Stimulated activated CD4-positive, alpha-beta T cell treated with anti-CD3 and anti-CD28 coated beads, Interleukin-15, amount 100 ng/mL, for 24 hours (primary cell): ENCODE measurements around the gene KRTAP5-3.
"Not testable (repeated sequence)": the region's sequence is repeated elsewhere in the genome, so short reads cannot be mapped to it uniquely, and the experiment has no call there.

Experiments used
- DNase-seq: peaks from one replicate; pipeline ENCODE4 v3.0.0-alpha.2; 2020

KRTAP5-3 gene

GRCh38 chr11:1575756-1576155, 32.5 kb downstream of the KRTAP5-3 start:
- DNase-seq = not testable (repeated sequence)

DNA sequence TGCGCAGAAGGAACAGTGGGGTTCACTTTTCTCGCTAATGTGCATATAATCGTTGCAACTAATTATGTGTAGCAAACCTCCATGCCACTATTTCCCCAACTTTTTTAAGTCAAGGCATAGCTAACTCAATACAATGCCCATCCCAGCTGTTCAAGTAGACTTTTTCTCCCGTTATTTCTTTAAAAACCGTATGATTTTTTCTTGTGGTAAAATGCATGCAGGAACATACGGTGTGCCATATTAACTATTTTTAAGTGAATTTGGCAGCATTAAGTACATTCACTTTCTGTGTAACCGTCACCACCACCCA, 33.4 kb downstream of the KRTAP5-3 start:
- no peak for DNase-seq

- DNase-seq = peak; percentile 62
These were observed 33.9 kb downstream of the KRTAP5-3 start for GRCh38 chr11:1574238-1574932.

- no peak for DNase-seq
These were observed 34.4 kb downstream of the KRTAP5-3 start for GRCh38 chr11:1573903-1574237.

DNA sequence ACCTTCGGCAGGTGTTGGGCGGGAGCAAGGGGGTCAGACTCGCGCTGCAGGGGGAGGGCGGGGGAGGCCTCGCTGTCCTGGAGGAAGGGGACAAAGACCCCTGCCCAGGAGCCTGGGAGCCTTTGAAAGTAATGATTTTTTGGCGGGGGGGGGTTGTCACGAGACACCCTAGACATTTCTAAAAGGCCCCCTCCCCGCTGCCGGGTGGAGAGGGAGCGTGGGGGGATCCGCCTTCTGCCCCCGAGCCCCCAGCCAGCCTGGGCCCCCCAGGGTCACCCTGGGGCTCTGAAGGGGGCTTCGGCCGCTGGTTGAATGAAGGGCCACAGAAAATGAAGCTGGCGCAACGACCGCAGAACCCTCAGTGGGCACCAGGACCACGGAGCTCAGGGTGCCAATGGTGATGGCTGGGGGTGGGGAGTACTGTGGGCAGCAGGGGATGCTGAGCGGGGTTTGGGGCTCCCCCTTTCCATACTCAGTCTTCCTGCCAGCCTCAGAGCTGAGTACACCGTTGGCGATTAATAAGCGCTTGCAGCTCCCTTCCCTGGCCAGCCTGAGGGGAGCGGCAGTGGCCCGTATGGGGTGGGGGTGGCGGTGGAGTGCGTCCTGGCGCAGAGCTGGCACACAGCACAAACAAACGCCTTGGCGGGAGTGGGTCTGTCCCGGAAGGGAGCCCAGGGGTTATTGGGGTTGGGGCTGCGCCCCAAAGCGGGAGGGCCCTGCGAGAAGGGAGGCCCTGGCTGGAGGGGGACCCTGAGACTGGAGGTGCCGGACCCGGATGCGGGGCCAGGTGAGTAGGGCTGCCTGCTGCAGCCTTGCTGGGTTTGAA, 35.0 kb downstream of the KRTAP5-3 start:
- peak; percentile 46 for DNase-seq

- DNase-seq = peak; percentile 92
These were observed 35.8 kb downstream of the KRTAP5-3 start, which contains the start of gene DUSP8 for GRCh38 chr11:1572197-1573076. DUSP8 (minus strand) TSS chr11:1572271; CDS start chr11:1565826, 6,445 bp downstream.

GRCh38 chr11:1571760-1572196, 36.5 kb downstream of the KRTAP5-3 start:
- no peak for DNase-seq

DNA sequence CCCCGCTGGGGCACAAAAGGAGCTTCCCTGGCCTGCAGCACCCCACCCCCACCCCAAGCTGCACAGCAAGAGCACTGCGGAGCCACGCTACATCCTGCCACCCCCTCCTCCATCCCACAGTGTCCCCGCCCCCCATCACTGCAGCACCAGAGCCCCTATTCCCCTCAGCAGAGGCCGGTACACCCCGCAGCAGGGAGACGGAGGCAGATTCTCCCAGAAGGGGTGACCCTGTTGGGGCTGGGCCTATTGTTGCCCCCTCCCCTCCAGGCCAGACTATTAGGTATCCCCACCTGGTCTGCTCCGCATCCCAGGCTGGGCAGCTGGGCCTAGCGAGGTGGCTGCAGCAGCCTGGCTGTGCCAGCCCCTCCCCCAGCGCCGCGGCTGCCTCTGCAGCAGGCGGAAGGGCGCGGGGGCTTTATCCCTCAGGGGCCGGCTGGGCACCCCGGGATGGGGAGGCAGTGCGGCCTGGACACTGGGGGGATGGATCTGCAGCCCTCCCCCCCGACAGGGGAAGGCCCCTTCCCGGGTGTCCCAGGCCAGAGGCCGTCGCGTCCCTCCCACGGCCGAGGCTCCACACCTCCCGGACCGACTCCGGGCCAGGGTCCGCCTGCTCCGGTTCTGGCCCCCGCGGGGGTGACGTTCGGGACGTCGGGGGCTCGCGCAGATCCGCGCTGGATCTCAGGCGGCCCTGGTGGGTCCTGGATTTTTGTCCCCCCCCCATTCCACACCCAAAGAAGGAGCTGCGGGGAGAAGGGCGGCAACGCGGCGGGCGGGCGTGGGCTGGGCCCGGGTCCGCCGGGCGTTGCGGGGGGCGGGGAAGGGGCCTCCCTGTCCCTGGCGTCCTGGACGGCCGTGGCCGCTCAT, 37.1 kb downstream of the KRTAP5-3 start:
- DNase-seq = no peak

DNA sequence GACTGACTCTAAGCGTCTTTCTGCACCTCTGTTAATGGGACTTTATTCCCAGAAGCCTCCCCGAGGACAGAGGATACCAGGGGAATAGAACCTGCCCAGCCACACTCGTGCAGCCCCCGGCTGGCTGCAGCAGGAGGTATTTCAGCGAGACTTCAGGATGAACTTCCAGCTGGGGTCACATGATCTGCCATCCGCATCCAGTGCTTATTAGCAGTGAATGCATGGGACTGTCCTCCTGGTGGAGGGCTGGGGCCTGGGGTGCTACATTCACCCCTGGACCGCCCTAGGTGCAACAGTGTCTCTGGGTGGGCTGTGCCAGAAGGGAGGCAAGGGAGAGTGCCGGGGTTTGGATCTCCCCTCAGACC, 37.8 kb downstream of the KRTAP5-3 start:
- DNase-seq = no peak

DNA sequence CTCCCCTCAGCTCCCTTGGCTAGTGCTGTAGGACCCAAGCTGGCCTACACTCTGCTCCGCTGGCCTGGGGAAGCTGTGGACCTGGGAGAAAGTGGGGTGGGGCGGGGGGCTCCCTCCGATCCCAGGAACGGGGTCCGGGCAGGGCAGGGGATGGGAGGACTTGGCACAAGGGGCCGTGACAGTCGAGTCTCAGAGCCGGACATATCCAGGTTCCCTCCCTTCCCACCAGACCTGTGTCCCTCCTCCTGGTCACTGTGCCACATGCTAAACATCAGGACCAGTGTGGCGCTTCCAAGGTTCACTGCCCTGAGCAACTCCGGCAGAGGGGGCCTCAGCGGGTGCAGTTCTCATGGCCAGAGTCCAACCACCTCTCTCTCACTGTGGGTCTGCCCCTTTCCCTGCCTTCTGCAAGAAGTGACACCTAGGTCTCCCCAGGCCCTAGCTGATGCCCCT, 38.2 kb downstream of the KRTAP5-3 start:
- DNase-seq = no peak

DNA sequence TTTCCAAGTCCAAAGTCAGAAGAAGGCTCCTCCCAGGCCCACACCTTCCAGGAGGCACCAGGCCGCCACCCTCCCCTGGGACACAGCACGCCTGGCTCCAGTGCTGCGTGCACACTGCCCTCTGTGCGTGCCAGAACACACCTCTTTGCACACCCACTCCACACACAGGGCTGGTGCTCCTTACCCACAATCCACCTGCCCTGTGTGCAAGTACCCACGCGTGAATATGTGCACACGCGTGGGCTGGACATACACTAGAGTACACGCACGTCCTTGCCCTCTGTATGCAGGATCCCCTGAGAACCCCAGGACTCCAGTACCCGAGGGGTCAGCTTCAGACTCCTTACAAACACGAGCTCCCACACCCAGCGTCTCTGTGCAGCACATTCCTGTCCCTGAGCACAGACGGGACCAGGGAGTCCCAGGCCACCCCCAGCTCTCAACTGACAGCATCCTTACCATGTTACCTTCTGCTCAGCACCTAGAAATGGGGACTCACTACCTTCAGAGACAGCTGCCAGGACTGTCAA, 38.9 kb downstream of the KRTAP5-3 start:
- DNase-seq = no peak

DNA sequence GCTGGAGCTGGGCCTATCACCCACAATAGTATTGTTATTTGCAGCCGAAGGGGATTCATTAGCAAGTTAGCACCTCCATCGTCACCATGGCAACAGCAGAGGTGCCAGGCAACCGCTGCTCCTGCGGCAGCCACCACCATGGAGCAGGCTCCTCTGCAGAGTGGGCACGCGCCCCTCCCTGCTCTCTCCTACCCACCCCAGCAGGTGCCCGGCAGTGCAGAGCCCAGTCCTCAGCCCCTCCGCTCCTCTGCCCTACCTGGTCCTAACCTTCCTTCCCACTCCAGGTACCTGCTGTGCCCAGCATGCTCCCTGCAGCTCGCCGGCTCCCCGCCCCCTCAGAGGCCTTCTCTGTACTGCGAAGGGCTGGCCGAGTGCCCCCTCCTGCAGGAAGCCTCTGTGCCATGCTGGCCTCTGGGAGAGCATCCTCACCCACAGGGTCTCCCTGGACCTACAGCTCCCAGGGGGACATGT, 39.8 kb downstream of the KRTAP5-3 start:
- DNase-seq = no peak

DNA sequence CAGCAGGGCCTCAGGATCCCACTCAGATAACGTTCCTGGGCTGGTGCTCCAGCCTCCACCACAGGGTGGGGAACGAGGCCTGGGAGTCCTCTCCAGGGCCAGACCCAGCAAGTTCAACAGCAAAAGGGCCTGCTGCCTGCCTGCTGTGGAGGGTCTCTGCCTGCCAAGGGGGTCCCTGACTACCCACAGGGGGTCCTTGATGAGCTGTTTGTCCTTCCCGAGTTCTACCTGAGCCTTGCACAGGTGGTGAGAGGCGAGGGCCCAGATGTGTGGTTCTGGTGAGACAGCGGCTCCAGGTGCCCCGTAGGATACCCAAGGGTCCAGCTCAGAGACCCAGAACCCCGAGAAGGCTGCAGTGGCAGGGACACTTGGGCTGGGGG, 40.6 kb downstream of the KRTAP5-3 start:
- no peak for DNase-seq

- DNase-seq = no peak
These were observed 41.1 kb downstream of the KRTAP5-3 start for GRCh38 chr11:1567052-1567720.

GRCh38 chr11:1566381-1567051, 41.7 kb downstream of the KRTAP5-3 start:
- no peak for DNase-seq

- DNase-seq = no peak
These were observed 42.4 kb downstream of the KRTAP5-3 start for GRCh38 chr11:1565904-1566247.

DNA sequence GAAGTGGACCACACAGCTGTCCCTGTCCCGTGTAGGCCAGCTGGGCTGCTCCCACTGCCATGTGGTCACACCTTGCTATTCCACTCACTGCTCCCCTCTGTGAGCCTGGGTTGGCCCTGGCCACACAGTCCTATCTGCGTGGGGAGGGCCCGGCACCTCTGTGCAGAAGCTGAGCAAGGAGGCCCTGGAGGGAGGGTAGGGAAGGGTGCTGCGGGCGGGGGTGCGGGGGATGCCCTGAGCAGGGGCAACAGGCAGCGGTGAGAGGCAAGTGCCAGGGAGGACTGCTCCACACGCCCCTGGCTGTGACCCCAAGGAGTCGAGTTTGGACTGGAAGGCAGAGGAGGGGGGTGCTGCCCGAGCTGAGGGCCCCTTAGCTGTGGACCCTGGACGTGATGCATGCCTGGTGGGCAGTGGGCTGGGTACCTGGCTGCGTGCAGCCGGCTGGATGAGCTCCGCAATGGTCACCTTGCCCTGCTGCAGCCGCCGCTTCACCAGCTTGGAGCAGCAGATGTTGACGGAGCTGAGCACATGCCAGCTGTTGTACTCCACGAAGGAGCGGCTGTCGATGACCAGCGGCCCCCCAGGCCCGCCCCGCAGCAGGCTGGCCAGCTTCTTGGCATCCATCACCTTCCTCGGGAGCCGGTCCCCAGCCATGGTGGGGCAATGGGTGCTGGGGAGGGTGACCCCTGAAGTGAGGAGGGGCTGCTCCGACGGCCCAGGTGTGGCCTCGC, 42.9 kb downstream of the KRTAP5-3 start:
- no peak for DNase-seq

DNA sequence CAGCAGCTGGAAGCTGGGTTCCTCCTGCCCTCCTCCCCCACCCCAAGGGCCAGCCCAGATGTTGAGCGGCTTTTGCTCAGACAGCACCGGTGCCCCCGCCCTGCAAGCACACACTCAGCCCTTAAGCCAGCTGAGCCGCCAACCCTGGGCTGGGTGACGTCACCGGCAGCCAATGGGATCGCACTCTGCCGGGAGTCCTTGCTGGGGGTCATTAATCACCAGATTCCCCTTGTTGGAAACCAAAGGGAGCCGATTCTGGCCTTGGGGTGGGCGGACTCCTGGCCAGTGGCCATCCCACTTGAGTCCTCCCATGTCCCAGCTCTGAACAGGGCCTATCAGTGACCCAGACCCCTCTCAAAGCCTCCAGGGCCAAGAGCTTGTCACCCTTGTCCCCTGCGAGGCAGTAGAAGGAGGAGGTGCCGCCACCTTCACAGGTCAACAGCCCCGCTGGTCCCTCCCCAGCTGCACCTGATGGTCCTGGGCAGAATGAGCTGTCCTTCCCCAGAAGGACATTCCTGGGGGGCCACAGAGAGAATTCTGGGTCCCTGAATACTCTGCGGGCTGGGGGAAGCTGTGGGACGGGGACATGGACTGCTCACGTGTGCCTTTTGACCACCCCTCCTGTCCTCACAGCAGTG, 43.6 kb downstream of the KRTAP5-3 start:
- no peak for DNase-seq

GRCh38 chr11:1563697-1564534, 44.3 kb downstream of the KRTAP5-3 start:
- DNase-seq = no peak
